AML-193 (cell line): Measurements from ENCODE around the gene FGFBP1.

ENCODE experiments used
- DNase-seq, 2 experiments: peaks; one replicate each; lab custom pipeline; 2025; lab: John Stamatoyannopoulos, UW

The FGFBP1 gene

DNA sequence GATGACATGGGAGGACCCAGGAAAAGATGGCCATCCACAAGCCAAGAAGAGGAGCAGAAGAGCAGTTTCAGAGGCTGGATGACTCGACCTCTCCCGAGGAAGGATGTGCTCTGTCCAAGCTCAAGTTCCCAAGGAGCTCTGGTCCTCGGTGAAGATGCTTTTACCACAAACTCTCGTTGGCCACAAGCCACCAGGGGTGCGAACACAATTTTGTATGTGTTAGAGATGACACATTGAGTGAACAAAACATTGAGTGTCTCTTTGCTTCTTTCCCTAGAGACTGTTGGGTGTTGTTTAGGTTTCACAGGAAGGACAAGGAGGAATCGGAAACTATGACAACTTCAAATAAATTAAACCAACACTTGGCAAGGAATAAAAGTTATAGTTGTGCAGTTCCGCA, 26.3 kb downstream of the FGFBP1 start:
- no peak for DNase-seq

DNA sequence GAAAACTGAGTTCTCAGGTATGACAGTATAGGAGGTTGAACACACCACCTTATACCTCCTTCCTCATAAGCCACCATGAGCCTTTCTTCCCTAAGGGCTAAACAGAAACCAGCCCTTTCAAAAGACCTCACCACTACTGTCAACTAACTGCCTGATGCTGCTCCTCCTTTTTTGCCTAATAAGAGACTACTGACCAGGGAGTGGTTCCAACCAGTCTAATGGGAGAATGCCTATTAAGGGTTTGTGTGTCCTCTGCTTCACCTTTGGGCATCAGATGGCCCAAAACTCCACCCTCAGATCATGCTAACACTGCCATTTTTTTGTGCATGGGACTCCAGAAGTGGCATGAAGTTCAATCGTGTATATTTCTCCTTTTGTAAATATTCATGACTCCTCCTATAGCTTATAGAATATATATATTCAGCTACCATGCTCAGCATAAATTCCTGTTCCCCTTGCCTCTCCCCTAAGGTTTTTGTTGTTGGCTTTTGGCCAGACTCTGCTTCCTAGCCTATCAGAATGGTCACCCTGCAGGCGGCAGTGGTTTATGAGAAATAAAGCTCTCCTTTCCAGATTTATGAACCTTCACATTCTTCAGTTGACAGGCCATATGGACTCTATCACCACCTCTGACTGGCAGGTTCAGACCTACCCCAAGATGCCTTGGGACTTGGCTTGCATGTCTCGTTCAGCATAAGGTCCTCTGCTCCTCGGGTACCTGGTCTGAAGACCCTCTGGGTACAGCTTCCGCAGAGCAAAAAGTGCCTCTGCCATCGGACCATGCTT, 28.2 kb downstream of the FGFBP1 start:
- no peak for DNase-seq

DNA sequence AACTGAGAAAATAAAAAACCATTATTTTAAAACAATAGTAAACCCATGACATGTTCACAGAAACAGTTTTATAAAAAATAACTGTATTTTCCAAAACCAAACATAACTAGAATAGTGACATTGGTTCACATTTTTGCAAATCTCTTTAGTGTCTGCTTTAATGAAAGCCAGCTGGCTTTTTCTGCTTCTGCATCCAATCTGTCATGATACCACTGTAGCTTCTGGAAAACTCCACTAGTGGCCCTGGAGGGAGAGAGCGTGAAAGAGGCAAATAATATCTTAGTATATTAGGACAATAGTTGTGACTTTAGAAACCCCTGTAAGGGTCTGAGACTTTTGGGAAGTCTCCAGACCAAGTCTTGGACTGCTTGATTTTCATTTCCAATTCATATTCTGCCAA, 31.1 kb downstream of the FGFBP1 start:
- DNase-seq: no peak

DNA sequence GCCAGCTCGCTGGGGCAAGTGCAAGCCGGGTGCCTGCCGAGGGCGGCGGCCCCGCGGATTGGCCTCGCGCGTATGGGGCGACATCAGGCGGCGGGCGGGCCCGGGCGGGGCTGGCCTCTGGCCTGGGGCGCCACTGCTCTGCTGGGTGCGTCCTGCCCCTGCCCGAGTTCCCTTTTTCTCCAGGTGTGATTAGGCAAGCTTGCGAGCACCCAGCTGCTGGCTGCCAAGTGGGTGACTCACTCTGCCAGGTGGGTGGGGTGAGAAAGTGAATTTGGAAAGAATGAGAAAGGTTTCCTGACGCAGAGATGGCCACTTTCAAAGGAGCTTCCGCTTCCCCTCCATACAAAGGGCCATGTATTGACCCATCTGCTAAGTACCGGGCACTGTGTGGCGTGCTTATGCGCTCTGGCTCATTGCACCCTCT, 32.5 kb downstream of the FGFBP1 start:
- DNase-seq: no peak

DNA sequence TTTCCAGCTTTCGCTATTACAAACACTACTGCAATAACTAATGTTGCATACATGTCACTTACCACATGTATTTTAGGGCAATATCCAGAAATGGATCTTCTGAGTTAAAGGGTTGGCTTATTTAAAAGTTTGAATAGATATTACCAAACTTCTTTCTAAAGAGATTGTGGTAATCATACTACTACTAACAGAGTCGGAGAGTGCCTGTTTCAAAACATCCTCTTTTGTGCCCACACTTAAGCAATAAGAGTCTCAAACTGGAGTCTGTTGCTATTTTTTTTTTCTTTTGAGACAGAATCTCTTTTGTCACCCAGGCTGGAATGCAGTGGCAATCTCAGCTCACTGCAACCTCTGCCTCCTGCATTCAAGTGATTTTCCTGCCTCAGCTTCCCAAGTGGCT, 35.8 kb downstream of the FGFBP1 start:
- peak; percentile 83 to 90 for DNase-seq

DNA sequence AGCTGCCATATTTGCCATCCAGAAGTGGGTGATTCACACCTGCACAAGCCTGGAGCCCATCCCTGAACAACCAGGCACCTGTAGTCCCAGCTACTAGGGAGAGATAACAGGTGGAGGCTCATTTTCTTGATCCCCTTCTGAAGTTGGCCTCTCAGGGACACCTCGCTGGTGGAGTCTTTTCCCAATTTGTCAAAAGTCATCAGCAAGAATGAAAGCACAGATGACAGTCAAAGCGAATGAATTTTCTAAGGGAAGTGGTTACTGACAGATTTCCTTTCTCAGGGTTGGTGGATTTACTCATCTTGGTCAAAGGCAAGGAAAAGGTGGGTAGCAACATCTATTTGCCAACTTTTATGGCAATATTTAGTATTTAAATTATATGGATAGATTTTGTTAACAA, 36.5 kb downstream of the FGFBP1 start:
- DNase-seq: peak; percentile 11 to 25

DNA sequence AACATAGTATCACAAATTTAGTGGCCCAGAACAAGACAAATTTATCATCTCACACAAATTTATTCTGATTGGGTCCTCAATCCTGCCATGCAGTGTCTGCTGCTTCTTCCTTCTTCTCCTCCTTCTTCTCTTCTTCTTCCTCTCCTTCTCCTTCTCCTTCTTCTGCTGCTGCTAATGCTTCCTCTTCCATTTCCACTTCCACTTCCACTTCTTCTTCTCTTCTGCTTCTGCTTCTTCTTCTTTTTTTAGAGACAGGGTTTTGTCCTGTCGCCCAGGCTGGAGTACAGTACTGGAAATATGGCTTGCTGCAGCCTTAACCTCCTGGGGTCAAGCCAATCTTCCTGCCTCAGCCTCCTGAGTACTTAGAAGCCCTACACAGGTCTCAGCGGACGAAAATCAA, 37.5 kb downstream of the FGFBP1 start:
- peak in 1 of 2 experiments; percentile 7 for DNase-seq

DNA sequence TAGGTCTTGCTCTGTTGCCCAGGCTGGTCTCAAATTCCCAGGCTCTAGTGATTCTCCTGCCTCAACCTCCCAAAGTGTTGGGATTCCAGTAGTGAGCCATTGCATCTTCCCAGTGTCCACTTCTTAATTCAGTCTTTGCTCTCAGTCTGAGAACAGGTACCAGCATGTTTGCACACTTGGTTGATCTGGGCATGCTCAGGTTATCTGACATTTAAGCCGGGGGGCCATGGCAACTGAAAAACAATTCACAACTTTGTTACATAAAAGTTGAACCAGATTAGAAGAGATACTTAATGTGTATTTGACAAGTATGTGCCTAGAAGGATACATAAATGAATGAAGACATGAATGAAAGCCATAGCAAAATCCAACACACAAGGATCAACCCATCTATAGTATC, 39.0 kb downstream of the FGFBP1 start:
- no peak for DNase-seq

DNA sequence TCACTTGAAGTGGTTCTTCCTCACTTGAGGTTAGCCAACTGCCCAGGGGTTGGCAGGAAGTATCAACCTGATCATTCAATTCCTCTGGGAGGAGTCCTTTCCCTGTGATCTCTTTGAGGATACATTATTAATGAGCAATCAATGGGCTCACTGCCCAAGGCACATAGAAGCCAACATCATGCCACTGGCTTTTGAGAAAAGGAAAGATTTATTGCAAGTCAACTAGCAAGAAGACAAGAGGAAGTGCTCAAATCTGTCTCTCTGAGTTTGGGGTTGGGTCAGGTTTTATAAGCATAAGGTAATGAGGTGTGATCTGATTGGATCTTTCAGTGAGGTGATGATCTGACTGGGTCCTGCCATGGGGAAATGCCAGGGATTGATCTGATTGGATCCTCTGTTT, 39.6 kb downstream of the FGFBP1 start:
- DNase-seq: no peak

DNA sequence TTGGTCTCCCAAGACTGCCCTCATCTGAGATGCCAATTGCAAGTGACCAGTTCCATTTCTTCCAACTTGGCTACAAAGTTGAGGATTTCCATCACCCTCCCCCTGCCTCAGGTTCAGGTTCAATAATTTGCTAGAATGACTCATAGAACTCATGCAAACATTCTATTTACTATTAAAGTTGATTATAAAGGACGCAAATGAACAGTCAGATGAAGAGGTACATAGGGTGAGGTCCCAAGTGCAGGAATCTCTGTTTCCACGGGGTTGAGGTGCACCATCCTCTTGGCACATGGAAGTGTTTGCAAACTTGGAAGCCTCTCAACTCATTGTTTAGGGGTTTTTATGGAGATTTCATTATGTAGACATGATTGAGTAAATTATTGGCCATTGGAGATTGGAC, 41.0 kb downstream of the FGFBP1 start:
- no peak for DNase-seq

DNA sequence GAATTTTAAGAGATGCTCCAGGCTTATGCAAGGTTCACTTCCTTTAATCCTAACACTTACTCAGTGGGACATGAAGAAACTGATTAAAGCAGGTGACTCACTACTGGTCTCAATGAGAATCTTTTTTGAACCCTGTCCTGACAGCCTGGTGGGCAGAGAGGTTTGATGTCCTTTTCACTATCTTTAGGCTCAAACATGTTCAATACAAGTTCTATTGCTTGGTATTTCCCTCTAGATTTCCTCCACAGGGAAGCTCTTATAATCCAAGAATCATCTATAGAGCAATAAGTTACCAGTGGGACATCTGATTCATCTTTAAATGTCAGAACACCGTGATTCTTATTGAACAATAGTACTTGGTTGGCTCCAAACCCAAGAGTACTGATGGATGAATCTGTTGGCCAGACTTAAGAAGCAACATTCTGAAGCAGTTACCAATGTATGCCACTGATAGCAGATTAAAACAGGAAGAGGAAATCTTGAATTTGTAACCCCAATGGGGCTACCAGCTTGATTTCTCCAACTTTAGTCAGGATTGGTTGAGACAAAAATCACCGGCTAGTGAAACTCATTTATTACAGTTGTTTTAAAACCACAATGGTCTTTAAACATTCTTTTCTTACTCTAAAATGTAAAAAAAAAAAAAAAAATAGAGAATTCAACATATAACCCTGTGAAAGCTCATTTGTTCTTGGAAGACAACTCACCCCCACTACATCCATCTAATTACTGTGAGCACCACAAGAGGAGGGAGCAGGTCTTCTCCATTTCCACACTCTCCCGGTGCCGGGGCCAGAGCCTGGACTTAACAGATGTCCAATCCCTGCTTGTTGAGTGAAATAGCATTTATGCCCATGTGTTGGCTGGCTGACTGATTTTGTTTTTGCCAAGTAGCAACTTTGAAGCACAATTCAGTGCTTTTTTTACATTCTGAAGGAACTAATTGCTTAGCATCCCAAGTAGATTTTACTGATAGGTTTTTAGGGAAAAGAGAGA, 43.3 kb downstream of the FGFBP1 start:
- DNase-seq: no peak

DNA sequence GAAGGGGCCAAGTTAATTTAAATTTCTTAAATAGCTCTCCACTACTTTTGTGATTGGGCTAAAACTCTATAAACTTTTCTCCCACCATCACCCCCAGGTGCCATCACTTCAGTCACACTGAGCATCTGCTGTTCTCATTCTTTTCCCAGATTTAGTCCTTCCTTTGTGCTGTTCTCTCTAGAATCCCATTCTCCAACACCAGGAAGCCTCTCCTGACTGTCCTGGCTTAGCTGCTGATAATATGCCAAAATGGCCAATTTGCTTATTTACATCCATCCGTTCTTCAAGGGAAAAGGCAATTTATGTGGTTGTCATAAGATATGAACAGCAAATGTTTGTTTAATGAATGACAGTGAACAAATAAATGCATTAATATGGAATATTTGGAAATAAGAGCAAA, 44.1 kb downstream of the FGFBP1 start:
- no peak for DNase-seq

DNA sequence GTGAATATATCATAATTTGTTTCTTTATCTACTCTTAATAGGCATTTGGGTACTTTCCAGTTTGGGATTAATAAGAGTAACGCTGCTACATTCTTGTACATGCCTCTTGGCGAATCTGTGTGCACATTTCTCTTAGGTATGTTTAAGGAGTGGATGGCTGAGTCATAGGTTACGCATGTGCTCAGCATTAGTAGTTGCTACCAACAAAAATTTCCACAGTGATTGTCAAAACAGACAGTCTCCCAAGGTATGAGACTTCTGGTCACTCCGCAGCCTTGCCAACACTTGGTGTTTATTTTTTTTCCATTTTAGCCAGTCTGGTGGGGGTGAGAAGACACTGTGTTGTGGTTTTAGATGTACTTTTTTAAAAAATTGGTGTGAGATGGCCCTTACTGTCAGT, 44.6 kb downstream of the FGFBP1 start:
- no peak for DNase-seq

DNA sequence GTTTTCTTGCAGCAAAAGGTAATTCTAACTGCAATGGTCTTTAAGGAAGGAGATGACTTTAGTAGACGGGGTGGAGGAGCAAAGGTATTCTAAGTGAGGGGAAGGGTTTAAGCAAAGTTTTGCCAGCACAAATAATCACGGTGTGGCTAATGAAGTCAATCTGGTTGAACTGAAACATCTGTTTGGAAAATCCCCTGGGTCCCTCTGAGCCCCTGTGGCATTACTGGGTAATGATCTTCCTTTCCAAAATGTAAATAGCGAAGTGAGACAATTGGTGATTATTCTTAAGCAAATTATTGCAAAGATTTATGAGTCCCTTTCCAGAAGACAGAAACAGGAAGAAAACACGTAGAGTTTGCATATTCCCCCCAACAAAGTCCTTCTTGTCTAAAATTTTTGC, 47.2 kb downstream of the FGFBP1 start:
- no peak for DNase-seq

DNA sequence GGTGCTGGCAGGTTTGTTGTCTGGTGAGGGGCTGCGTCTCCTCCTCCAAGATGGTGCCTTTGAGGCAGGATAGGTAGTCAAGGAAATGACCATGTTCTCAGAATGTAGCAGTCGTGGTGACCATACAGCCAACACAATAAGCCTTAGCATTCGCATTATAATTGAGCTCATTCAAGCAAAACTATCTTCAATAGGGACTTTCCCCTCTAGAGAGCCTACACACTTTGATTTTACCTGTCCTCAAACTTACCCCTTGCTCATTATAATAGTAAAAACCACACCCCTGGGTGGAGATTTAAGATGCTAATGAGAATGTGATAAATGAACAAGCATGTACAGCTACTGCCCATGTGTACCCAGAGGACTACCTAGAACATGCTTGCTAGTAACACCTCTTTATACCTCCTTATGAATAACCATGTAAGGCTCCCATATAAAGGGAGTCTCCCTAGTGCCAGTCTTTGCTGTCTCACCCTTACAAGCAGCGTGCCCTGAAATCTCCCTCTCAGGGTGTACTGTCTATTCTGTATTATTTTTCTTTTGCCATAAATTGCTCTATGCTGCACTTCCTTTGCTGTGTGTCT, 48.2 kb downstream of the FGFBP1 start:
- no peak for DNase-seq

DNA sequence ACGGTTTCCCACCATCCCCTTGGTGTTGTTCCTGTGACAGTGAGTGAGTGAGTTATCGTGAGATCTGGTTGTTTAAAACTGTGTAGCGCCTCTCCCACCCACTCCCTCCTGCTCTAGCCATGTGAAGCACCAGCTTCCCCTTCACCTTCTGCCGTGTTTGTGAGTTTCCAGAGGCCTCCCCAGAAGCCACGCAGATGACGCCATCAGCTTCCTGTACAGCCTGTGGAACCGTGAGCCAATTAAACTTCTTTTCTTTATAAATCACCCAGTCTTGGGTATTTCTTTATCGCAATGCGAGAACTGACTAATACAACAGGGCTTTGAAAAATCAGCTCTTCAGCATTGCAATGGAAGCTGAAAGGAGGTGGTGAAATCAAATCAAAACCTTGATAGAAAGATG, 50.0 kb downstream of the FGFBP1 start:
- DNase-seq: peak in 1 of 2 experiments; percentile 1
